Activated CD8-positive, alpha-beta memory T cell treated with anti-CD3 and anti-CD28 coated beads, Interleukin-2, amount 50 U/mL, for 48 hours (primary cell): ENCODE measurements around the gene AATF.
A peak's percentile ranks its signal among the peaks of the same experiment; 100 is the strongest.

ENCODE experiments used
- DNase-seq: peaks from one replicate; pipeline ENCODE4 v3.0.0-alpha.2; 2020

Gene AATF

DNA sequence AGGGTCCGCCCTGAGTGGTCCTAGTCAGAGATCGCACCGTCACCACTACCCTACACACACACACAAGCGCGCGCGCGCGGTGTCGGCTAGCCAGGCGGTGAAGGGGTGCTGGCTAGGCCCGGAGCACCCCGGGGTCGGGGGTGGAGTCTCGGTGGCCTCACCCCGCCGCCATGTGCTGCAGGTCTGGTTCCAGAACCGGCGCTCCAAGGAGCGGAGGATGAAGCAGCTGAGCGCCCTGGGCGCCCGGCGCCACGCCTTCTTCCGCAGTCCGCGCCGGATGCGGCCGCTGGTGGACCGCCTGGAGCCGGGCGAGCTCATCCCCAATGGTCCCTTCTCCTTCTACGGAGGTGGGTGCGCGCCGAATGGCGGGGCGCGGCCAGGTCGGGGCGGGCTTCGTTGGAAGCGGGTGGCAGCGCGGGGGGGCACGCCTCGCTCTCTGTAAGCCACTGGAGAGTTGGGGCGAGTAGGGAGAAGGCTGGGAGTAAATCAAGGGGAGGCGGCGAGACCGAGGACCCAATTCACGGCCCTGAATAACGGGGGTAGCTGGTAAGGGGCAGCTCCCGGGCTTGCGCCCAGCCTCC is 6.6 kb upstream of the AATF start:
- DNase-seq, result peak; percentile 67

DNA sequence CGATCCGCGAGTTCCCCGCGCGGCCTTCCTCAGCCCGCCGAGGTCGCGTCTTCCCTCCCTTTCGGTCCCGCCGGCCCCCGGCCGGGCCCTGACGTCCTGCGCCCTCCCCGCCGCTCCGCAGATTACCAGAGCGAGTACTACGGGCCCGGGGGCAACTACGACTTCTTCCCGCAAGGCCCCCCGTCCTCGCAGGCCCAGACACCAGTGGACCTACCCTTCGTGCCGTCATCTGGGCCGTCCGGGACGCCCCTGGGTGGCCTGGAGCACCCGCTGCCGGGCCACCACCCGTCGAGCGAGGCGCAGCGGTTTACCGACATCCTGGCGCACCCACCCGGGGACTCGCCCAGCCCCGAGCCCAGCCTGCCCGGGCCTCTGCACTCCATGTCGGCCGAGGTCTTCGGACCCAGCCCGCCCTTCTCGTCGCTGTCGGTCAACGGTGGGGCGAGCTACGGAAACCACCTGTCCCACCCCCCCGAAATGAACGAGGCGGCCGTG is 6.1 kb upstream of the AATF start:
- peak; percentile 62 for DNase-seq

DNA sequence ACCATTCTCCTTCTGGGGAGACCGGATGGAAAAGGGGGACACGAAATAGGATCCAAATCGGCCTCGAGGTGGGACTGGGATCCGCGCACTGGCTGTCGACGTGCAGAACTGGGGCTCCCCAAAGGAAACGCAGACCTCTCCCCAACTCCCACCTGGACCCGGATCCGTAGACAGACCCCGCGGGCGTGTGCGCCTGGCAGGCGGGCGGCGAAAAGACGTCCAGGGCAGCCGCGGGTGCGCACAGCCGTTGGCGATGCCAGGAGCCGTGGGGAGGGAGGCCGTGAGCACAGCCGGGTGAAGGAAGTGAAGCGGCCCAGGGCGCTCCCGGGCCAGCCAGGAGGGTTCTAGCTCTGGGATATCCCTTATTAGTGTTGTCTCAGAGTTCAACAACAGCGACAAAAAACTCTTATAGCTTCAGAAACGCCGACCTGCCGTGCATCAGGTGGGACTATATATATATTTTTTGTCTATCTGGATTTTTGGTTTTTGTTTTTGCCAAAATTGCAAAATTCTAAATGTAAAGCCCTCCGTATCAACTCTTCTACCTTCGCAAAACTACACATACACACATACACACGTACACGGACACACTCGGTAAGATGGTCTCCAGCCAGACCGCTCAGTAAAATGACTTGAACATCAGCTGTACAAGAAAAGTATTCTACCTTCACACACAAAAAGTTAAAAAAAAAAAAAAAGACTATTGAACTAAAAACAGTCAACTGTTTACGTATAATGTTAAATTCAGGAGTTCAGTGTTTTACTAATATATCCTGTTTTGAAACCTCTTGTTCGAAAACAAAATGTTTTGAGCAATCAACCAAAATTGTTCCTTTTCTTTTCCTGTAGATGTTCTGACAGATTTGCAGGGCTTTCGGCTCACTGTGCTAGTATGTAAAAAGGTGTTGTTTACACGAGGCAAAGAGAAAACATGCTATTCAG is 5.2 kb upstream of the AATF start:
- peak; percentile 57 for DNase-seq

DNA sequence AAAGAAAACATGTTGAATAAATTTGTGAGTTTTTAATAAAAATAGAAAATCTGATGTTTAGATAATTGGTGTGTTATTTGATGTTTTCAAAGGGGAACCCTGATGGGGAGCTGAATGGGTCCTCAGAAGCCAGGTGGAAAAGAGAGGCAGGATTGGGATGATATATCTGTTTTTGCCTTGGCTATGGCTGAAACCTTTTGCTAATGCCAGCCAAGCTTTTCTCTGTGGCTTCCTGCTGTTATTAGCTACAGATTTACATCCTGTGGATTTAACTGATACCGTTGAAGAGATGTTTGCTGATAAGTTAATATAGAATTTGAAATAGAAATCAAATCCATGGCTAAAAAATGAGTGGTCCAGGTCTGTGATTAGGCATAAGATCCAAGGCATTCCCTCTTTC is 4.2 kb upstream of the AATF start:
- no peak for DNase-seq

DNA sequence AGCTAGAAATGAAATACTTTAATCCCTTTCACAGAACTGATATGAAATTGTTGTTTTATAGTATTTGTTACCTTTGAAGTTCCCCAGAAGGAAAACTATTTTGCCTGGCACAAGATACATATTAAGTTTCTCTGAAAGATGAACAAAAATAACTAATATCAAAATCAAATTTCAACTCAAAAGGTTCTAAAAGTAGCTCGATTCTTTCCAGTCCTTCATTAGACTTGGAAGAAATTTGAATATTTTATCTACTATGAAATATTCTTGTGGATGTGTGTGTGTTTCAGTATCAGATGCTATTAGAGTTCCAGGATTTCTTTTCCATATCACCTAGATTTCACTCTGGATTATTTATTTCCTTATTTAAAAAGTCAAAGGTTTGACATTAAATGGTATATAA is 3.6 kb upstream of the AATF start:
- no peak for DNase-seq

DNA sequence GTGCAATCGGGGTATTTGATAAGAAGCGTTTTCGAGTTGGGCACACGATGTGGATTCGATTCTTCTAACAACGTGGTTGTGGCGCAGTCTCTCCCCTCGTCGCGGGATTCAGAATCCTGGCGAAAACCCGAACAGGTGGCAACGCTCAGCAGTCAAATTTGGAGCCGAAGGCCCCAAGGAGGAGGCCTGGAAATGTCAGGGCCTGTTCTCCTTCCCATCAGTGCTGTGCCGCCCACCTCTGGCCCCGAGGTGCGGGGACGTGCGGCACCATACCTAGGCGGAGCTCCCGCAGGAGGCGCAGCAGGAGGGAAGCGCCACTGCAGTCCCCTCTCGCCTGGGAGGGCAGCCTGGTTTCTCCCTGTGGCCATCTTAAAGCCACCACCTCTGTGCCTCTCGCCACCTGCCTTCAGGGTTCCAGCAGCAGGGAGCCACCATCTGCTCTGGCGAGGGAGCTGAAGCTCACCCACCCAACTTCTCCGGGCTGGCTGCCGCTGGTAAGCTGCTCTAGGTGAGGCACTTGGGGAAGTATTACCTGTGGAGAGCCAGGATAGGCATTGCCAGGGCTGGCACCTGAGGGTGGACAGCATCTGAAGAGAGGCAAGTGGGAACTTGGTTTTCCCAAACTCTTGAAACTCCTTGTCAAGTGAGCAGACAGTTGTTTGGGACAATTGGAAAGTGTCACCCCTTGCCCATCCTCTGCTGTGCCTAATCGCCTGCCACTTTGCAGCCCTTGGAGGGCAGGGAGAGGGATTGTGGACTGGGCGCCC is 2.6 kb upstream of the AATF start:
- peak; percentile 53 for DNase-seq

DNA sequence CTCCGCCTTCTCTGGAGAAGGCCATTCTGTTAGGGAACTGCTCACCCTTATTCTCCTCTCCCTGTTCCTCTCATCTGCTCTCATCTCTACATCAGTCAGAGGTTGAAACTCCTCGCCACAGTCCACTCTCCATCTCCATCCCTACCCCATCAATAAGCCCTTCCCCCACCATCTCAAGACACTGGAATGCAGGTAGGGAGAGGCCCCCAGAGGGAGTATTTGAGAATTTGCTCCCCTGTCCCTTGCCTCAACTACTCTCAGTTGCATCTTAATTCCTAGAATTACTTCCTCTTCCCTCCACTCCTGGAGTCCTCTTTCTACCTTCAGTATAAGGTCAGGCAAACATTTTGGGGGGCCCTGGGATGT is 2.0 kb upstream of the AATF start:
- no peak for DNase-seq

DNA sequence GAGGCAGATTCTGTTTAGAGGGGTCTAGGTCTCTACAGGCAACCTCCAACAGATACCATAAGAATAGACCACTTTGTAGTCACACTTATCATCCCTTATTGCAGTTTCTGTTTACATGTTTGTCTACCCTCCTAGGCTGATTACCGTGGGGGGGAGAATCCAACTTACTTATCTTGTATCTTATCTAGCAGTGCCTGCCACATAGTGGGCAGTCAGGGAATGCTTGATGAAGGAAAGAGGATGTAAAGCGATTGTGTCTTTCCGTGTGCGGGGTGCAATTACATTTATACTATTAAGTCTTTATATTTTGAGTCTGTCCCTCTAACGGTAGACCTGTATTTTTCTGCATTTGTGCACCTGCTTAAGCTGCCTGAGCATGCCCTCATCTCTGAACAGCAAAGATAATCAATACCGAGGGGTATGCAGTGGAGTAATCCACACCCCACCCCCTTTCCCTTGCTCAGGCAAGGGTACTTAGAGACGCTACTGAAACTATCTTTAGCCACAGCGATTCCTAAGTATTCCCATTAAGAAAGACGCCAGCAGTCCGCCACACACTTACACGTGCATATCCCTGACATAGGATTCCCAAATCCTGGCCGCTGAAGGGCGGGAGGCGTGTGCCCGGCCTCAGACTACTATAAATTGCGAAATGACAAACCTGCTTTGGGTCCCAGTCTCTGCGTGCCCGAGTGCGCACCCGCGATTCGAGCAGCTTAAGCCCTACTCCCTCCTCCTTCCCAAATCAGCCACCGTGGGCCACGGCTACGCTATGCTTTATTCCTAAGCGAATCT is 635 bp upstream of the AATF start:
- no peak for DNase-seq

DNA sequence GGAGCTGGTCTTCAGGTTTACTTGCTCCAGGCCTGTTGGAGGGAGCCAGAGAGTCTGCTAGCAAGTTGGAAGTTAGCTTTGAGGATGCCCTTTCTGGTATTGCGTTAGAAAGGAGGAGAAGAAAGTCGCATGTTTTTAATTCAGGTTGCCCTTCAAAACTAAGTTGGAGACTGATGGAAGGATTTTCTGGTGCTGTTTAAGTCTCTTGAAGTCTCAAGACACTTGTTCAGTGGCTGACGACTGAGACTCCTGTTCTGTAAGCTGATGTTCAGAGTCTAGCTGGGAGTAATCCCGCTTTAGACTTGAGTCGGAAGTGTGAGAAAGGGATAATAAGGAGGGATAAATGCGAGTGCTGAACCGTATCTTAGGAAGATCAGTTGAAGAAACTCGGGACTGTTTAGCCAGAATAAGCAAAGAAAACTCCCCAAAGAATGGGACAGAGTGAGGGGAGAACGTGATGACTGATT is 740 bp downstream of the AATF start:
- DNase-seq, result peak; percentile 51

DNA sequence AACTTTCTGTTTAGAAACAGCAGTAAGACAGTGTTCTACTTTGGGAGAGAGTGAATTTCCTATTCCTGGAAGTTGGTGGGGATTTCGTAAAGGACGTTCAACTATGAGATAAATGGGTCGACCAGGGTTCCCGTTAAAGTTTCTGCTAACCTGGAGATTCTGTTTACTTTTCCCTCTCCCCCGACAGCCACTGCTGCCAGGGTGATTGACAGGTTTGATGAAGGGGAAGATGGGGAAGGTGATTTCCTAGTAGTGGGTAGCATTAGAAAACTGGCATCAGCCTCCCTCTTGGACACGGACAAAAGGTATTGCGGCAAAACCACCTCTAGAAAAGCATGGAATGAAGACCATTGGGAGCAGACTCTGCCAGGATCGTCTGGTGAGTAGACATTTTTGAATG is 1.3 kb downstream of the AATF start:
- no peak for DNase-seq

DNA sequence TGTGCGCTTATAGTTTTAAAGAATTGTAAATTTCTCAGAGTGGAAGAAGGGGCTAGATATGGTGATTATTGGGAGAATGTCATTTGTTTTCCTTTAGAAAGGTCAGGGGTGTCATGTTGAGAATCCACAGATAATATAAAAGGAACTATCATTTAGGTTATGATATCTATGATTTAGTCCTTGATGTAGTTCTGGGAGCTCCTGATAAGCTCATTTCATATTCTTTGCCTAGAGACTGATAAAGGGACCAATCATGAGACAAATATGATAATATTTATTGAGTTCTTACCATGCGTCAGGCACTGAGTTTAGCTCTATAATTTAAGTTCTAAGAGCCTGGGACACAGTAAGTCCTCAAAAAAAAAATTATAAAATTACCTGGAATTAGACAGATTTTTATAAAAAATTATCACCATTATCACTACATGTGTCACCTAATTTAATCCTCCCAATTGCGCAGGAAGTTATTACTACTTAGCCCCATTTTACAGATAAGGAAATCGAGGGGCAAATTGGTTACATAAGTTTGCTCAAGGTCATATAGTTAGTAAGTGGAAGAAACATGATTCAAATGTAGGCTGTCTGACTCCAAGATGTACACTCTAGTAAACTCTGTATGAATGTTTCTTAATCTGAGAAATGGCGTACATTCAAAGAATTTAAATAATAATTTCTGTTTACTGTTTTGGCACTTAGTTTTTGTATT is 2.5 kb downstream of the AATF start:
- no peak for DNase-seq

DNA sequence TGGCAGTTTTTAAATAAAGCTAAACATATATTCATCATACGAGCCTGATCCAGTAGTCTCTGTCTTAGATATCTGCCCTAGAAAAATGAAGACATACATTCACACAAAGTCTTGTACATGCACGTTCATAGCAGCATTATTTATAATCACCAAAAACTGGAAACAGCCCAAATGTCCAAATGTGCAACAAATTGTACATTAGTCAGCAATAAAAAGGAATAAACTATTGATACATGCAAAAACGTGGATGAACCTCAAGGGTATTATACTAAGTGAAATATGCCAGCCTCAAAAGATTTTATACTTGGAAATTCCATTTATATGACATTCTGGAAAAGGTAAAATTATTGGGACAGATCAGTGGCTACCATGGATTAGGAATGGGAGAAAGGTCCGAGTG is 22.8 kb downstream of the AATF start:
- no peak for DNase-seq

DNA sequence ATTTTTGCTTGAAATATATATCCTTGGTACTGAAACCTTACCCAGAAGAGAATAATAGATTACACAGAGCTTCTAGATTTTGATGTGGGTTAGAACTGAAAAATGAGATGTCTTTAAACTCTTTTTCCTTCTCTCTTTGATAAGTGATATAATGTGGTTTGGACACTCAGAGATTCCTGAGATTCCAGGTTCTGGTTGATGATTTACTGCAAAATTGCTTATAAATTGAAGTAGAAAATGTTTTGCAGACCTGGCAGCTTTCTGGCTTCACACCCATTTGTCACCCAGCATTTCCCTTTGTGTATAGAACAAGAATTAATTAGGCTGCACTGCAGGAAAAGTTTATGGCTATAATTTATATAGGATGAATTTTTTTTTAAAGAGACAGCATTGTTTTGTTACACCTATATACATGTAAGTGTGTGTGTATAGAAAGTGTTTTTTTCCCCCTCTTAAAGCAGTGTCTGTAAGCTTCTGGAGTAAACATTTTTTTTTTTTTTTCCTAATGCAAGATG is 23.5 kb downstream of the AATF start:
- no peak for DNase-seq

DNA sequence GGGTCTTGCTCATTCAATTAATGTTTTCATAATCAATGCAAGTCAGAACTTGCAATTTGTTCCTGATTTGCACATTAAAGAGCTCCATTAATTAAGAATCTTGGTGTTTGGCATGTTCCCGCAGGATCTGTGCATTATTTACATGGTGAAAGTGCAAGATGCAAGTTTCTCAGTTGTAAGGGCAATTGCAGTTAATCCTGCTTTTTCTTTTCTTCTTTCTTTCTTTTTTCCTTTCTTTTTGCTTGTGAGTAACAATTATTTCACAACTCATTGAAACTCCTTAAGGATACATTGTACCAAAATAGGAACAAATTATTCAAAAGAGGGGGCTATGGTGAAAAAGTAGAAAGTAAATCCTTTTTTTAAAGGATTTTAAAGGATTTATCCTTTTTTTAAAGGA is 24.2 kb downstream of the AATF start:
- no peak for DNase-seq

DNA sequence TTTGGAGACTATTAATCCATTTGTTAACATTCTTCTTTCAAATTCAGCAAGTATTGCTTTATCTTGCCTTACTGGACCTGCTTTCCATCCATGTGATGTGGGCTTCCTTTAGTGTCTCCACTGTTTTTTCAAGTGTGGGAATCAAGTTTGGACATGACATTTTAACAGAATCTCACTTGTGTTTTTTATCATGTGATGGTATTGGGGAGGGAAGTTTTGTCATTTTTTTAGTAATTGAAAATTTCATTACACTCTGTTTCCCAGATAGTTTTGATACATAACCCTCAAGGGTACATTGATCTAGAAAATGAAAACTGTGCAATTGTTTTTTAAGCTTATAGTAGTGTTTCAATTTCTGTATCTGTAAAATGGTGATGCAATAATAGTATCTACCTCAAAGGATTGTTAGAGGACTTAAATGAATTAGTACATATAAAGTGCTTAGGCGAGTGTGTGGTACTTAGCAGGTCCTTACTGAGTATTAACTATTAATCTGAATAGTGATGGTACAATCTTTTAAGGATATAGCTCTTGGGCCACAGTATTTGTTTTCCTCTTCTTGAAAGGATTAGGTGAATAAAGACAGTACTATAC is 27.3 kb downstream of the AATF start:
- DNase-seq, result no peak

DNA sequence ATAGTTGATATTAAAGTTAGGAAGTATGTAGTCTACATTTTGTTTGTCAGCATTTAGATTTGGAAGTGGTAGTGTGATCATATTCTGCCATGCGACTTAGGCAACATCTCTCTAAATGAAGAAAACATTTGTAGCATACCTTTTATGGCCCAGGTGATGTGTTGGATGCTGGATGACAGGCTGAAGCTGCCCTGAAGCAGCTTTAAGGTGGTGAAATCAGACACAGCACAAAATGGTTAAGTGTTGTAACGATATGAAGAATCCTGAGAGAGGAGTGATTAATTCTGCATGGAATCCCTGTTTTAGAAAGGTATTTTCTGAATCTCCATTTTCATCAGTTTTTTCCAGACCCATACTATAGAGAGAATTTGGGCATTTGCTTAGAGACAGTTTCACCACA is 28.3 kb downstream of the AATF start:
- DNase-seq, result no peak

DNA sequence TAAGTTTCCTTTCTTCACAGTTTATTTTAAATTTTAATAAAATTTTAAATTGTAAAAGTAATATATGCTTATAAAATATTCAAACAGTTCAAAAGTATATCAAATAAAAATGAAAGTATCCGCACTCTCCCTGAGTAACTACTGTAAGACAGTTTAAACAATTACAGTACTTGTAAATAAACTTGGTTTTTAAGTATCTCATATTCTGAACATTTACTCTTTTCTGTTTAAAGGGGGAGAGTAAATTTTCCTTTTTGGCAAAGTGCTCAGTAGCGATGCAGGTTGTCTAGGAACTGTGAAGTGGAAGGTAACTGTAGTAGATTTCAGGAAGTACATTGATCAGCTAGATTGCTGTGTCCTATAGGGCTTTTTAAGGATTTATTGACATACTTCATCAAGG is 28.8 kb downstream of the AATF start:
- no peak for DNase-seq

DNA sequence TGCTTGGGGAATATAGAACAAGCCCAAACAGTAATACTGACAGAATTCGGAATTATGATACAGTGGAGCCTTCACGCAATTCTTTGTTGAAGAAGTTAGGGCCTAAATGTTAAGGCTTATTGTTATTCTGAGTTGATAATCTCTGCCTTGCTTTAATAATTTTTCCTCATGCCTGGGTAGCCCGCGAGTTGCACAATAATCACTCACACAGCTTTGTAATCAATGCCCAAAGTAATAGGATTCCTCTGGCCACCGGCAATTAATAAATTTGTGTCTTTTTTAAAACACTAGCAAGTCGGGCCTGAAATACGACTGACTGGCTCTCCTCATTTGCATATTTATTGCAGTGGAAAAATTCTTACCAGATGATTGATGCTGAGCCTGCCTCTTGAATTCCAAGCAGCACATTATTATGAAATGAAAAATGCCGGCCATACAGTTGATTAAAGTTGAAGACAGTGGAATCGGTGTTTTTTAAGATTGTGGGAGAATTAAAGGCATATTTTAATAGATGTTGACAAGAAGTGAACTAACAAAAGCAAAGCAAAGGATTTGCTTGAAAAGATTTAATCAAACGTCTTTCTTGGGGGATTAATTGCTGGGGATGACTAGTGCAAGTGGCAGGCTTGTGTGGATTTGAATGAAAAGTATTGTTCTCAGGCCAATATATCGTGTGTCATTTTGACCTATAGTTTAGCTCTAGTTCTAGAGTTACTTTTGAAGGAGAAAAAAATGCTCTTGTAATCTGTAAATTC is 30.2 kb downstream of the AATF start:
- DNase-seq, result no peak

DNA sequence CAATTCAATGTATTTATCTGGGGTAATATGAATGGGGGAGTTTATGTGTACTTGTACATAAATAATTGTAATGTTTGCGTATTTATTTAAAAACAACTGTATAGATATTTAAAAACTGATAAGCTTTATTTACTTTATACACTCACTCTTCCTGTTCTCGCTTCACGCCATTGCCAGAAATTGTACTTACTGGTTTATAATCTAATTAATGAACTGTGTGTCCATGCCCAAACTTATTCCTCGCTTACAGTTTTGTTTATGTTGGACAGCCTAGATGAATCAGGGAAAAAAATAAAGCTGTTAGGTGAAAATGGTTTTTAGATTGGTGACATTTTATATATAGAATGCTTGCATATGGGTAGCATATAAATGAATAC is 30.8 kb downstream of the AATF start:
- DNase-seq, result no peak

DNA sequence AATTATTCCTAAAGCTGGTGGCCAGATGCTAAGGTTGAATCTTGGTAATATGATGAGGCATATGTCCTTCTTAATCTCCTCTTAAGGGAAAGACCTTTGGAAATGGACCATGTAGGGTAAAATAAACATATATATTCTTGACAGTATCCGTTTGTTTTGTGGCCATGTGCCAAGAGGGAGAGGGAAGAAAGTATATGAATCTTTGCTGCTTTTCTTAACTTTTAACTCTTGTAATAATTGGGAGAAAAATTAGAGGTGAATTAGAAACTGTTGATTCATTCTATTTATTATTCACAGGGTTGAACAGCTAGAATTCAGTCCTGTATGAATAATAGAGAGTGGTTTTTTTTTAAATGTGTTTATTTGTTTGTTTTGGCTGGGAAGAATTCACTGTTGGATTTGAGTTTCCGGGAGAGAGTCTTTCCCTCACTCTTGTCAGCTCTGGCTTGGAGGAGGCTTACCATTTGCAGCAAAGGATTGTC is 31.6 kb downstream of the AATF start:
- DNase-seq, result no peak

DNA sequence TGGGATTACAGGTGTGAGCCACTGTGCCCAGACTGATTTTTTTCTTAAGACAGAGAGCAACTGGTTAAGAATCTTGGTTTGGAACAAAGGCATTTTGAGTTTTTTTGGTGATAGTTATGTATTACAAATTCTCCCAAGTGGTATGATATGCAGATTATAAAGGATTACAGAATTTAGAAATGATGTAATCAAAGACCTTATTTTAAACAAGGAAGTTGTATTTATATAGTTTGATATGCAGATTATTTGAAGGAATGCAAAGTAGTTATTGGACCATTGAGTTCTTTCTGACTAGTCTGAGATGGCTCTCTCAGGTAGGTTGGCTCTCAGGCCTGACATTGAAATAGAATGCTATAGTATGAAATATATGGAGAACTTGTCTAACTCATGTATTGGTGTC is 34.9 kb downstream of the AATF start:
- no peak for DNase-seq
